Tibial nerve (tissue), 4 donors: ENCODE measurements around the gene ARPC2.
A peak's percentile ranks its signal among the peaks of the same experiment; 100 is the strongest.

Experiments used
- EP300 ChIP-seq, 2 donors: sonication (generic); formaldehyde crosslinking; IDR thresholded peaks; one replicate each; pipeline ENCODE4 v1.6.1; 2017; ENCODE audit warnings: antibody characterized with exemption in 2 of 2, mild to moderate bottlenecking in 1 of 2
- POLR2A ChIP-seq, 2 donors: fragments of 450-650 bp; IDR thresholded peaks; one replicate each; pipeline ENCODE4 v1.6.1; 2017; ENCODE audit warnings: antibody characterized with exemption in 2 of 2, mild to moderate bottlenecking in 2 of 2, moderate library complexity in 2 of 2
- TF ChIP-seq, protein P1 (sequence below), 5 experiments: fragments of 200-600 bp in 3 of 5; fragments of 450-650 bp in 2 of 5; sonication (generic) in 3 of 5; IDR thresholded peaks; one replicate each; pipeline ENCODE4 v1.5.1; 2016 to 2019; ENCODE audit warnings: antibody characterized with exemption in 5 of 5, mild to moderate bottlenecking in 3 of 5, moderate library complexity in 2 of 5

- TF ChIP-seq, protein P1, sequence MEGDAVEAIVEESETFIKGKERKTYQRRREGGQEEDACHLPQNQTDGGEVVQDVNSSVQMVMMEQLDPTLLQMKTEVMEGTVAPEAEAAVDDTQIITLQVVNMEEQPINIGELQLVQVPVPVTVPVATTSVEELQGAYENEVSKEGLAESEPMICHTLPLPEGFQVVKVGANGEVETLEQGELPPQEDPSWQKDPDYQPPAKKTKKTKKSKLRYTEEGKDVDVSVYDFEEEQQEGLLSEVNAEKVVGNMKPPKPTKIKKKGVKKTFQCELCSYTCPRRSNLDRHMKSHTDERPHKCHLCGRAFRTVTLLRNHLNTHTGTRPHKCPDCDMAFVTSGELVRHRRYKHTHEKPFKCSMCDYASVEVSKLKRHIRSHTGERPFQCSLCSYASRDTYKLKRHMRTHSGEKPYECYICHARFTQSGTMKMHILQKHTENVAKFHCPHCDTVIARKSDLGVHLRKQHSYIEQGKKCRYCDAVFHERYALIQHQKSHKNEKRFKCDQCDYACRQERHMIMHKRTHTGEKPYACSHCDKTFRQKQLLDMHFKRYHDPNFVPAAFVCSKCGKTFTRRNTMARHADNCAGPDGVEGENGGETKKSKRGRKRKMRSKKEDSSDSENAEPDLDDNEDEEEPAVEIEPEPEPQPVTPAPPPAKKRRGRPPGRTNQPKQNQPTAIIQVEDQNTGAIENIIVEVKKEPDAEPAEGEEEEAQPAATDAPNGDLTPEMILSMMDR (IDR thresholded peaks at IDR 0.05) = peak; percentile 26 to 47 (median 43)
- TF ChIP-seq POLR2A (IDR thresholded peaks at IDR 0.05) = no peak
- peak in 1 of 2 donors; percentile 51 for TF ChIP-seq EP300 (IDR thresholded peaks at IDR 0.05)
Observed at GRCh38 chr2:218257390-218257981, 40.5 kb downstream of the ARPC2 start.
